ENCODE measurements around the gene CASK.

DNA sequence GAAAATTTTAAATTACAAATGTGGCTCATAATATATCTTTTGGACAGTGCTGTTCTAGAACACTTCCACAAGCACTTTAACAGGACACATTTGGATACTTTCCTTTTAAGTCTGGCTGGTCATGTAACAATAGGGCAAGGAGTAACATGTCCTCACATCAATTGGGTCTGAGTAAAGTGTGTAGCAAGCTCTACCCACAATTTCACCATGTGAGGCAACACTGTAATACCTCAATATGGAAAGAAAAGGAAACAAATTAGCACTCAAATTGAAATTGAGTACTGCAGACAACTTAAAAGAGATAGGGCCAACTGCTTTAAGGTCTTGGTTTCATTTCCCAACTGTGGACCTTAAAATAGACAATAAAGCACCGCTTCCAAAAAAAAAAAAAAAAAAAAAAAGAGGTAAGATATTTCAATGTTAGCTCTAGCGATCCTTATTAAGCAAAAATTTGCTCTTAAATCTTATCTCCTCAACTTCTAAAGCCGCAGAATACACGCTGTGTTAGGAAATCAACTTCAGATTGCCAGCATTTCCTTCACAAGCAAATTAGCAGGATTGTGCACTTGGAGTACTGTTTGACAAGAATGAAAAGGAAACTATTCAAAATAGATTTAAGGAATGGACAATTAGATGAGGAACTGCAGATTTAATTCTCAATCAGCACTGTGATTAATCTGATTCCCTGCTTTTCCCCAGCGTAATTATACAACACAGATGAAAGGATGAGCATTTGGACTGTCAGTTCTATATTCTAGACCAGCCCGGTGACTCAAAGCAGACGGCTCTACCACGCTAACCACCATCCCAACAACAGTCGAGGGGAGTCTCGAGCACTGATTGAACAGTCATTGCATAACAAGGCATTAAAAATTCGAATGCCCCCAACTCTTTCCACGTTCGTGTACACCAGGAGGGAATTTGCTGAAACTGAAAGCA lies 1.6 kb downstream of the CASK start:
- TF ChIP-seq, protein P1, sequence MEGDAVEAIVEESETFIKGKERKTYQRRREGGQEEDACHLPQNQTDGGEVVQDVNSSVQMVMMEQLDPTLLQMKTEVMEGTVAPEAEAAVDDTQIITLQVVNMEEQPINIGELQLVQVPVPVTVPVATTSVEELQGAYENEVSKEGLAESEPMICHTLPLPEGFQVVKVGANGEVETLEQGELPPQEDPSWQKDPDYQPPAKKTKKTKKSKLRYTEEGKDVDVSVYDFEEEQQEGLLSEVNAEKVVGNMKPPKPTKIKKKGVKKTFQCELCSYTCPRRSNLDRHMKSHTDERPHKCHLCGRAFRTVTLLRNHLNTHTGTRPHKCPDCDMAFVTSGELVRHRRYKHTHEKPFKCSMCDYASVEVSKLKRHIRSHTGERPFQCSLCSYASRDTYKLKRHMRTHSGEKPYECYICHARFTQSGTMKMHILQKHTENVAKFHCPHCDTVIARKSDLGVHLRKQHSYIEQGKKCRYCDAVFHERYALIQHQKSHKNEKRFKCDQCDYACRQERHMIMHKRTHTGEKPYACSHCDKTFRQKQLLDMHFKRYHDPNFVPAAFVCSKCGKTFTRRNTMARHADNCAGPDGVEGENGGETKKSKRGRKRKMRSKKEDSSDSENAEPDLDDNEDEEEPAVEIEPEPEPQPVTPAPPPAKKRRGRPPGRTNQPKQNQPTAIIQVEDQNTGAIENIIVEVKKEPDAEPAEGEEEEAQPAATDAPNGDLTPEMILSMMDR (conservative IDR thresholded peaks at IDR 0.05) = no peak
- no peak for TF ChIP-seq EZH2 (IDR thresholded peaks at IDR 0.05; ENCODE audit: low read depth)

Data from PC-9 (cell line).